K562 (cell line): ENCODE measurements around the gene TMEM135.

Source experiments
- ATF3 ChIP-seq, 2 experiments: fragments of 450-650 bp in 1 of 2; sonication (generic) in 1 of 2; formaldehyde crosslinking in 1 of 2; IDR thresholded peaks in 1 of 2; conservative IDR thresholded peaks in 1 of 2; 2 replicates each; pipeline versions ENCODE4 v1.6.1 to v1.8.1; 2016 to 2023; ENCODE audit warnings: mild to moderate bottlenecking in 2 of 2, moderate library complexity in 2 of 2, inconsistent platforms in 1 of 2, missing genetic modification reagents in 1 of 2
- BCL6 ChIP-seq: fragments of 250-450 bp; sonication (Bioruptor Pico); IDR thresholded peaks from 2 replicates; pipeline ENCODE4 v1.4.0; 2020
- CHD4 ChIP-seq: fragments of 200-600 bp; sonication (generic); IDR thresholded peaks from 3 replicates; pipeline ENCODE4 v1.6.1; 2012; ENCODE audit warnings: low read depth, mild to moderate bottlenecking, mixed read lengths, low read length, inconsistent platforms; ENCODE audit not compliant: insufficient read depth, insufficient replicate concordance, poor library complexity, severe bottlenecking
- CTCF ChIP-seq, 3 experiments: IDR thresholded peaks in 2 of 3; conservative IDR thresholded peaks in 1 of 3; 2 replicates each; pipeline ENCODE4 v1.5.1; 2011 to 2012; ENCODE audit warnings: low read length in 3 of 3, mild to moderate bottlenecking in 3 of 3, control low read depth in 2 of 3, improper control_type of control experiment in 1 of 3, inconsistent platforms in 1 of 3, low read depth in 1 of 3, mixed read lengths in 1 of 3, moderate library complexity in 1 of 3; ENCODE audit not compliant: insufficient read depth in 2 of 3
- E2F5 ChIP-seq: sonication (generic); formaldehyde crosslinking; IDR thresholded peaks from 2 replicates; pipeline ENCODE4 v1.8.0; 2022; ENCODE audit warnings: mild to moderate bottlenecking, missing genetic modification reagents
- ELK1 ChIP-seq: sonication (generic); formaldehyde crosslinking; IDR thresholded peaks from 2 replicates; pipeline ENCODE4 v1.8.1; 2022; ENCODE audit warnings: missing genetic modification reagents
- ETS1 ChIP-seq: conservative IDR thresholded peaks from 2 replicates; pipeline ENCODE4 v1.6.1; 2011; ENCODE audit warnings: low read depth, mild to moderate bottlenecking, low read length; ENCODE audit not compliant: control insufficient read depth
- FOXM1 ChIP-seq, 2 experiments: fragments of 450-650 bp in 1 of 2; sonication (generic) in 1 of 2; formaldehyde crosslinking in 1 of 2; IDR thresholded peaks; 2 replicates each; pipeline versions ENCODE4 v1.6.1 to v1.9.0; 2017 to 2022; ENCODE audit warnings: low read depth in 2 of 2, mild to moderate bottlenecking in 2 of 2, missing genetic modification reagents in 1 of 2, moderate library complexity in 1 of 2
- MBD2 ChIP-seq: sonication (generic); IDR thresholded peaks from 2 replicates; pipeline ENCODE4 v1.6.1; 2016; ENCODE audit warnings: low read depth, borderline replicate concordance
- NR2C2 ChIP-seq, 2 experiments: fragments of 200-800 bp in 1 of 2; sonication (Bioruptor generic) in 1 of 2; sonication (generic) in 1 of 2; formaldehyde crosslinking in 1 of 2; IDR thresholded peaks; 2 replicates each; pipeline versions ENCODE4 v1.6.1 to v1.8.0; 2016 to 2022; ENCODE audit warnings: mild to moderate bottlenecking in 1 of 2, missing compliant biosample characterization in 1 of 2, missing genetic modification characterization in 1 of 2, missing genetic modification reagents in 1 of 2
- RBM34 ChIP-seq: fragments of 200-400 bp; formaldehyde crosslinking; IDR thresholded peaks from 2 replicates; pipeline ENCODE4 v1.6.1; 2018; ENCODE audit warnings: low read length, borderline replicate concordance; ENCODE audit not compliant: insufficient read depth
- ZNF282 ChIP-seq: sonication (generic); formaldehyde crosslinking; IDR thresholded peaks from 2 replicates; pipeline ENCODE4 v1.8.1; 2023; ENCODE audit warnings: missing genetic modification reagents

- no peak for TF ChIP-seq FOXM1 (IDR thresholded peaks at IDR 0.05; ENCODE audit: low read depth)
- TF ChIP-seq FOXM1 (CRISPR knock-in tag; IDR thresholded peaks at IDR 0.05; ENCODE audit: low read depth) = no peak
- TF ChIP-seq ELK1 = no peak
- TF ChIP-seq ZNF282 (CRISPR knock-in tag) = no peak
- TF ChIP-seq ETS1 = no peak
- no peak for TF ChIP-seq CTCF (IDR thresholded peaks at IDR 0.05 in 2 of 3, conservative IDR thresholded peaks at IDR 0.05 in 1 of 3; ENCODE audit: insufficient read depth in 2 of 3, low read depth in 1 of 3, low read length in 3 of 3)
- no peak for TF ChIP-seq RBM34
- TF ChIP-seq MBD2 = no peak
- TF ChIP-seq E2F5 = no peak
- no peak for TF ChIP-seq ATF3 (IDR thresholded peaks at IDR 0.05)
- no peak for TF ChIP-seq ATF3 (CRISPR knock-in tag; conservative IDR thresholded peaks at IDR 0.05)
- TF ChIP-seq CHD4 = no peak
- no peak for TF ChIP-seq BCL6 (CRISPR knock-in tag)
- no peak for TF ChIP-seq NR2C2 (CRISPR knock-in tag; IDR thresholded peaks at IDR 0.05)
- no peak for TF ChIP-seq NR2C2 (tag; IDR thresholded peaks at IDR 0.05)
These were observed 328.6 kb downstream of the TMEM135 start for GRCh38 chr11:87366346-87366745.
